ENCODE data around the gene KCNAB2.

Gene KCNAB2

DNA sequence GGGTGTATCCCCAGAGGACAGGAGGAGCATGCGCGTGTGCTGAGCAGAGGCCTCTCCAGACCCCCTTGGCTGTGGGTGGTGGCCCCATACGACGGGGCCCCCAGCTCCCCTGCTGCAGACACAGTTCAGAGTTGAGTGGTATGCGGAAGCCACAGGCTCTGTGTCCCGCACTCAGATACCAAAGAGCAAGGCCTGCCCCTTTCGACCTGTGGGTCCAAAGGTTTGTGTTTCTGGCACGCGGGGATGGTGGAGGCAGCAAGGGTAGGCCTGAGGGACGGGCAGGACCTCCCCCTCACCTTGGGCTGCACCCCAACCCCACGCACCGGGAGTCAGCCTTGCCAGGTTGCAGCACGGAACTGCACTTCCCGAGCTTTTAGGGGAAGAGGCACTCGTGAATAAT is at the start of gene KCNAB2:
Gene KCNAB2 (plus strand): TSS at position 328 of the 400 bp plus-strand sequence. CDS start 5,649 bp downstream, outside the sequence.
- DNase-seq (ENCODE audit: low spot score) = no peak

DNA sequence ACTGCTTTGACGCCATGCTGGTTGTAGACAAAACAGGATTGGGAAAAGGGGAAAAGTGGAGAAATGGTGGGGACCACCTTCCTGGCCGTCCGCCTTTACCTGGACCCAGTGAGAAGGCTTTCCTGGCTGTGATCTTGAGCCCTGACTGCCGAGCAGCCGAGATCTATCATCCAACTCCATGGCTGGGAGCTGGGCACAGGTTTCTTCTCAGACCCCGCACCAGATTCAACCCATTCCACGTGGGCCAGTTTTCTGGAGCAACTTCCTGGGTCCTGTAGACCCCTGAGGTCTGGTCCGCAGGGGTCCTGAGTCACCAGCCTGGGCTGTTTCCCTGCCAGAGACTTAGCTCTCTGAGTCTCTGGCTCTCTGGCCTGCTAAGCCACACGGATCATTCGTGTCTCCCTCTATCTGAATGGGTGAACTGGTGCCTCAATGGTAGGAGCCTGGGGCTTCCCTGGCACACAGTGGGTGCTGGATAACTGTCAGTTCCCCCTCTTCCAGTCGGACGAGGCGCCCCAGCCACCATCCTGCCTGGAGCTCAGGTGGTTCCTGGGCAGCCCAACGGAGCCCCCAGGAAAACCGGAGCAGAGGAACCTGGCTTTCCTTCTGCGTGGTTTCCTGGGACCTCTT is 48.9 kb upstream of the KCNAB2 start:
- no peak for DNase-seq (ENCODE audit: low spot score)

DNA sequence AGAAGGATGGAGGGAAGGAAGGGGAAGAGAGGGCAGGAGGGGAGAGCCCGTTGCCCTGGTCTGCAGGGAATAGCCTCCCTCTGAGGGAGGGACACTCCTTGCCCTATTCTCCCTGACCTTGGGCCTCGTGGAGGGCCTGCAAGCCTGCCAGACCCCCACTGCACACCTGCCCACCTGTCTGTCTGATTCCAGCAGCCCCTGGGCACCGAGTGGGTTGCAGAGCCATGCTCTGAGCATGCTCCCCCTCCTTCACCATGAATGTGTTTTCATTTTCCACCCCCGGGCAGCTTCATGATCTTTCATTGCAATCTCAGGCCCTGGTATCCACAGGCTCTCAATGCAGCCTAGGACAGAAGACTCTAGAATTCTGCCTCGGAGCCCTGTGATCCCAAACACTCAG is 48.4 kb upstream of the KCNAB2 start:
- no peak for DNase-seq (ENCODE audit: low spot score)

DNA sequence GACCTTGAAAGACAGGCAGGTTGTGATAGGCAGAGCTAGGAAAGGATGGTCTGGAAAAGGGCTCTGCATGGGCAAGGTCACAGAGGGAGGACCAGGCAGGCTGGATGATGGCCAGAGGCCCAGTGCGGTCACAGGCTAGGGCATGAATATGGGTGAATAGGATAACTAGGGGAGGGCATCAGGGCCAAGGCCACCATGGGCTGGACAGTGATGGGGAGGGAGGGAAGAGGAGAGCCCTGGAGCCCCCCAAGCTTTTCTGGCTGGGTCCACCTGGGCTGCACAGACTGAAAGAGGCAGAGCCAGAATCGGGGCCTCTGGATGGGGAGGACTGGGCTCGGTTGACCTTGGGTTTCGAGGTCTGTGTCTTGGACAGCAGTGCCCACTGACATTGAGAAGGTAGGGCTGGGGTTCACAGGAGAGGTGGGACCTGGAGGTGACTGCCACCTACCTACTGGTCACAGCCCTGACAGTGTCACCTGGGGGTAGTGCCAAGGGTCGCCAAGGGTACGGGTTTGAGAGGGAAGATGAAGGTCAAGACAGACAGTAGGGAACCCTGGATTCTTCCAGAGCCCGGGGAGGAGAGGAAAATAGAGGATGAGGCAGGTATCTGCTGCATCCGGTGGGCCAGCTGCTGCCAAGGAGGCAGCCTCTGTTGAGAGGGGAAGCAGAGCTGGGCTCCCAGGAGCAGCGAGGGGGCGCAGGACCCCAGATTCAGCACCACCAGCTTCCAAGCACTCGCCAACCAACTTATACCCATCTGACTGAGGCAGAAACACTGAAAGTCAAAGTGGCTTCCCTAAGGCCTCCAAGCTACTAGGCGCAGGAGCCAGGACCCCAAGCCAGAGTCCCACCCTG is 47.4 kb upstream of the KCNAB2 start:
- no peak for DNase-seq (ENCODE audit: low spot score)

DNA sequence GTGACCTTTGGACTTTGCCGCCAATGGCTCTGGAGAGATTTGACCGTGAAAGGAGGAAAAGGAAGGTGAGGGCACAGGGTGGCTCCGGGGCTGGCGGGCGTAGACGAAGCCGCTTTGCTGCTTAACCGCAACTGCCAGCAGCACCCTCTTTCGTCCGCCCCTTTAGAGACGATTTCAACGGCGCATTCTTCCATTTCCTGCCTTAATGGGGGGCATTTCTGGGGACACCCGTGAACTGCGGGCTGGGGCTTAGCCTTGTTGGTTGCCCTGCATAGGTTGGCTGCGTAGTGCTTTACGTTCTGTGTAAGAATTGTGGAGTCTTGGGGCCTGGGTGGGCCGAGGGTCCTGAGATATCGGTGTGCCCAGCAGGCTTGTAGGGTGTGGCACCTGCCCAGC is 46.8 kb upstream of the KCNAB2 start:
- no peak for DNase-seq (ENCODE audit: low spot score)

DNA sequence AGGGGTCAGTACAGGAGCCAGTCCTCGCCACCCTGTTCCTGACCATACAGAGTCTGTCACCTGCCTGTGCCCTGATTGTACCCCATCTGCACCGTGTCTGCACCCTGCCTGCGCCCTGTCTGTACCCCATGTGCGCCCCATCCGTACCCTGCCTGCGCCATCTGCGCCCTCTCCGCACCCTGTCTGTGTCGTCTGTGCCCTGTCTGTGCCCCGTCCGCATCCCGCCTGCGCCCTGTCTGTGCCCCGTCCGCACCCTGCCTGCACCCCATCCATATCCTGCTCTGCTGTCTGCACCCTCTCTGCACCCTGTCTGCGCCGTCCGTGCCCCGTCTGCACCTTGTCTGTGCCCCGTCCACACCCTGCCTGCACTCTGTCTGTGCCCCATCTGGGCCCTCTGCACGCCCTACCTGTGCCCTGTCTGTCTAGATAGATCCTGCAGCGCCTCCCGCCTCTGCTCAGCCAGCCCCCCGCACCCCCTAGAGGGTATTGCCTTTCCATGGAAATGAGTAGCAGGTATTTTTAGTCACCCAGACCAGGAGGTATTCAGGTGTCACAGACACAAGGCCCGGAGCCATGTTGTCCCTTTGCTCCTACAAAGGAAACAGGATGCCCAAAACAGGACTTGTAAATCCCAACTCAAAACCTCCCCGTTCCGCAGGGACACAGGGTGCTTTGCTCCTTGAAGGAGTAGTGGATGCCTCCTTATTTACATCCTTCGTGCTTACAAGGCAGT is 45.8 kb upstream of the KCNAB2 start:
- DNase-seq (ENCODE audit: low spot score) = no peak

DNA sequence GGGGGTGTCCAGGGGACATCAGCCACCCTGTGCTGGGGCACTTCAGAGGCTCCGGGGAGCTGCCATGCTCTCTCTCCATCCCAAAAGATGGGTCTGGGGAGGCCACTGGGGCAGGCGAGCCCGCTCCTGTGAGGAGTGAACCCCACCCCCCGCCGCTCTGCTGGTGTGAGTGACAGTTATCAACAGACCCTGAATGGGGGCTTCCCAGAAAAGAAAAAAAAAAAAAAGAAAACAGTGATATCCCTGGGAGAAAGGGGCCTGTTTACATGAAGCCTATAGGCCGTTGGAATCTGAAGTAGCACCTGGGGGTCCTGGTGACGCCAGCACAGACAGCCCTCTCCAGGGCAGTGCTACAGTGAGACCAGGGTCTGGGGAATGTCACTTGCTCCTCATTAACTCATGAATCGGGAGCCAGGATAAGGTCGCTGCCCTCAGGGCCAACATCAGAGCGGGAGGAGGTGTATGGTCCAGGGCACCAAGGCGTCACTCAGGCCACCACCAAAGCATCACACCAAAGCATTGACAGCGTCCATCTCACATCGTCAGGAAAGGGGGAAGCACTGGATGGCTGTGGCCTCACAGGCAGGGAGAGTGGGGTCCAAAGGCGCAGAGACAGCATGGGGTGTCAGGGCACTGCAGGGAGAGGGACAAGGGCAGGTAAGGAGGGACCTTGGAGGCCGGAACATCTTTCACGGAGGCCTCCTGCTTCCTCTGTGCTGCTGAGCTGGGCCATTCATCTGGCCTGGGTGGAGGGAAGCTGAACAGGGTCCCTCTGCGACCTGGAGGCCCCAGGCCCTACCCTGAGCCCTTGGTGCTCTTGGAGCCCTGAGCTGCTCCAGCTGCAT is 45.0 kb upstream of the KCNAB2 start:
- no peak for DNase-seq (ENCODE audit: low spot score)

DNA sequence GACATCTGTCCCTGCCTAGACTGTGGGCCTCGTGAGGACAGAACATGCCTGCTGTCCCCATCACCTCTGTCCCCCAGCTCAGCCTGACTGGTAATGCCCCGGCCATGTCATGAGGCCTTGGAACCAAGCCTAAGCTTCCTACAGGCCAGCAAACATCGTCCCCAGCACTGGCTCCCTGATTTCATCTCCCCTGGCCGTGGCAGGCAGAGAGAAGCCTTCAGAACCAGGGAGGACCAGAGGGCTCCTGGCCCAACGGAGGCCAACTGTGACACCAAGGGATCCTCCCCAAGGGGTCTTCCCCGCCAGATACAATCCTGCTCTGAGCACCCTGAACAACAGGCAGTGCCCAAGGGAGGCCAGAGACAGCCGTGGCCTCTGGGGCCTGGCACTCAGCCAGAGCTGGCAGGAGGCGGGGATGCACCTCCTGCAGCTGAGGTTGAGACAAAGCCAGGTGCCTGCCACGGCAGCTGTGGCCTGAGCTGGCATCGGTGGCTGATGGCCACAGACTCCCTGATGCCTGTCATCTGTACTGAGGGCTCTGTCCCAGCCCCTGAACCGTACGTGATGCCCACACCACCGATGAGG is 43.6 kb upstream of the KCNAB2 start:
- DNase-seq (ENCODE audit: low spot score) = no peak

DNA sequence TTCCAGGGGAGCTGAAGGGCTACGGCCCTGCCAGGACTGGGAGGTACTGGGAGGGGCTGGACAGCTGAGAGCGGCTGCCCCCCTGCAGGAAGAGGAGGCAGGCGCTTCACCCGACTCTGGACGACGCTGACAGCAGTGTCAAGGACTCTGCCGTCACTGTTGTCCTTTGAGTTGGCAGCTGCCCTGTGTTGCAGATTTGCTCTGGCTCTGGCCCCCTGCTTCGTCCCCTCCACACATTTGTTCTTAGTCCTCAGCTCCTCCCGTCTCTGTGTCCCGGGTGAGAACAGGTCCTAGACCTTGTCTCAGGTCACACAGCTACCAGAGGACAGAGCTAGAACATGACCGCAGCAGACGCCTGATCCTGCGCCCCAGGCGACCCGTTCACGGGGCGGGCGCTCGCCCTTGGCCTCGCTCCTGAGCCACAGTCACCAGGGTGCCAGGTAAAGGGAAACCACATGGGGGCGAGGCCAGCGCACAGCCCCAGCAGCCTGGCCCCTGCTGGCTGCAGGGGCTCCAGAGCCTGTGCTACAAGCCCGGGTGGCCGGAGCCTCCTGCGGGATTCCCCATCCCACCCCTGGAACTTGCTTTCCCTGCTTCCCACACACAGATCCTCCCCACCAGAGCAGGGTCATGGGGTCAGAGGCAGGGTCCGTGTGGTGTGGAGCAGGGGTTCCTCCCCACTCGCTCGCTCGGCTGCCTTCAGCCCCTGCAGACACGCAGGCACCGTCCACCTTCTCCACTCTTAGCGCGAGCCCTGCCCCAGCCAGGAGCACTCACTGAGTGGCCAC is 42.8 kb upstream of the KCNAB2 start:
- no peak for DNase-seq (ENCODE audit: low spot score)

DNA sequence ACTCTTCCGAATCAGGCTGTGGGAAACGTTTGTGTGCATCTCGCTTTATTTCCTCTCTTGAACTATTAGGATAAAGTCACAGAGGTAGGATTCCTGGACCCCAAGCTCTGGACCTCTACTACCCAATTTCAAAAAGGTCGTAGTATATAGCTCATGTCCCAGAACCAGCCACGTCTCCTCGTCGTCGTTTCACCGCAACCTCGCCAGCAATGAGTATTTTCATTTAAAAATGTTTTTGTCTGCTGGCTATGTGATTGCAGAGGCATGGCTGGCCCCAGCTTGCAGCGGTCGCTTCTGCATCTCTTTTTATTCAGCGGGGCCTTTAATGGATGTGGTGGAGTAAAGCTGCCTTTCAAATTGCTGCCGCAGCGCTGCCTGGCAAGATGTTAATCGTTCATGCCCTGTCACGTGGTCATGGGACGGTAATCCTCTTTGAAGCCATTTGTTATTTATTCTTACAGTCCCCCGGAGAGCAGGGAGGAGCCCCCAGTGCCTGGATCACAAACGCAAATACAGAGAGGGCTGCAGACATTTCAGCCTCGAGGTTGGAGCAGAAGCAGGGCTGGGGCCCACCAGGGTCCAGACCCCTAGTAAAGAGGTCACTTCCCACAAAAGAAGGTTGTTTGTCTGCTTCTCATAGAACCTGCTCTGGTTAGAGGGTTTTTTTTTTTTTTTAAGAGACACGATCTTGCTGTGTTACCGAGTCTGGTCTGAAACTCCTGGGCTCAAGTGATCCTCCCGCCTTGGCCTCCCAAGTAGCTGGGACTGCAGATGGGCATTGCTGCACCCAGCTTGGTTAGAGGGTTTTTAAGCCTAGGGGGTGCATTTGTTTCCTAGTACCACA is 41.9 kb upstream of the KCNAB2 start:
- DNase-seq (ENCODE audit: low spot score) = no peak

DNA sequence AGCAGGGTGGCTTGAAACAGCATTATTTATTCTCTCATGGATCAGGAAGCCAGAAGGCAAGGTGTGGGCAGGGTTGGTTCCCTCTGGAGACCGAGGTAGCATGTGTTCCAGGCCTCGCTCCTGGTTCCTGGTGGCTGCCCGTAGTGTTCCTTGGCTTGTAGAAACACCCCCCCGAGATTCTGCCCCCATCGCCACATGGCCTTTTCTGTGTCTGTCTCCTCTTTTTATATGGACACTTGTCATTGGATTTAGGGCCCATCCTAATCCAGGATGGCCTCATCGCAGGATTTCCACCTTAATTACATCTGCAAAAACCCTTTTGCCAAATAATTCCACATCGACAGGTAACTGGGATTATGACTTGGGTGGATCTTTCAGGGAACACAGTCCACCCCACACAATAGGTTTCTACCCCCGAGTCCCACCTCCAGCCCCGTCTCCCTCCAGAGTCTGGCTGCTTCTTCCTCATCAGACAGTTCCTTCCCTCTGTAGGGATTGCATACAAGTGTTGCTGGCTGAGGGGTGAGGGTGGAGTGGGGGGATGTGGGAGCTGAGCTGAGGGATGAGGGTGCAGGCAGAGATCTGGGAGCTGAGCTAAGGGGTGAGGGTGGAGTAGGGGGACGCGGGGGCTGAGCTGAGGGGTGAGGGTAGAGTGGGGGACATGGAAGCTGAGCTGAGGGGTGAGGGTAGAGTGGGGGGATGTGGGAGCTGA is 41.1 kb upstream of the KCNAB2 start:
- DNase-seq (ENCODE audit: low spot score) = no peak

DNA sequence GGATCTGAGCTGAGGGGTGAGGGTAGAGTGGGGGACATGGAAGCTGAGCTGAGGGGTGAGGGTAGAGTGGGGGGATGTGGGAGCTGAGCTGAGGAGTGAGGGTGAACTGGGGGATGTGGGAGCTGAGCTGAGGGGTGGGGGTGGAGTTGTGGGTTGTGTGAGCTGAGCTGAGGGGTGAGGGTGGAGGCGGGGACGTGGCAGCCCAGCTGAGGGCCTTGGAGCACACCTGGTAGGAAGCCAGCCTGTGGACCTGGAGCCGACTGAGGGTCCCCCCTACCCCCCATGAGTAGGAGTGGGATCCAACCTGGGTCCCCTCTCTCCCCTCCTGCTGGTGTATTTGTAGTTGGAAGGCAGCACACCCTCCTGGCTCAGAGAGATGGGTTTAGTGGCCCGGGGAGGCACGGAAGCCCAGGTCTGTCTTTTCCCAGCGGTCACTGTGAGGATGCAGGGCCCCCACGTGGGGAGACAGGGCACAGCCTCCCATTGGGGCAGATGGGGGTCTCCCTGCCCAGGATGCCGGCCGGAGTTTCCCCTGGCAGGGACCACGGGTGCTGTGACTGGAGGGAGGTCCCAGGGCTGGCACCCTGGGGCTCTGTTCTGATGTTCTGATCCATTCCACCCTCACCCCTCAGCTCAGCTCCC is 40.3 kb upstream of the KCNAB2 start:
- DNase-seq (ENCODE audit: low spot score) = no peak

DNA sequence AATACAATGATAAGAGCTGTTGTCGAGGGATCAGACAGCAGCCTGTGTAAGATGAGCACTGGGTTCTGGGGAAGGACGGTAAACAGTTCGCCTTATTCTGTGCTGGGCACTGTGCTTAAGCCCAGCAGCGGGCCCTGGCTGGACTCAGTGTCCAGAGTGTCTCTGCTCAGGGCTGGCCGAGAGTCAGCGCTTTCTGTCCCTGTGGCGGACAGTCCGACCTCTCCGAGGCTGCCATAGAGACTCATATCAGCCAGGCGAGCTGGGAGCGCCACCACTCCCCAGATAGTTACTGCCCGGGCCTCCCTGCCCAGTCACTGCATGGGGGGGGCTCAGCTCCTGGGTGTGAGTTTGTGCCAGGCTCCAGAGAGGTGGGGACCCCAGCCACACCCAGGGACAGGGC is 38.8 kb upstream of the KCNAB2 start:
- no peak for DNase-seq (ENCODE audit: low spot score)

DNA sequence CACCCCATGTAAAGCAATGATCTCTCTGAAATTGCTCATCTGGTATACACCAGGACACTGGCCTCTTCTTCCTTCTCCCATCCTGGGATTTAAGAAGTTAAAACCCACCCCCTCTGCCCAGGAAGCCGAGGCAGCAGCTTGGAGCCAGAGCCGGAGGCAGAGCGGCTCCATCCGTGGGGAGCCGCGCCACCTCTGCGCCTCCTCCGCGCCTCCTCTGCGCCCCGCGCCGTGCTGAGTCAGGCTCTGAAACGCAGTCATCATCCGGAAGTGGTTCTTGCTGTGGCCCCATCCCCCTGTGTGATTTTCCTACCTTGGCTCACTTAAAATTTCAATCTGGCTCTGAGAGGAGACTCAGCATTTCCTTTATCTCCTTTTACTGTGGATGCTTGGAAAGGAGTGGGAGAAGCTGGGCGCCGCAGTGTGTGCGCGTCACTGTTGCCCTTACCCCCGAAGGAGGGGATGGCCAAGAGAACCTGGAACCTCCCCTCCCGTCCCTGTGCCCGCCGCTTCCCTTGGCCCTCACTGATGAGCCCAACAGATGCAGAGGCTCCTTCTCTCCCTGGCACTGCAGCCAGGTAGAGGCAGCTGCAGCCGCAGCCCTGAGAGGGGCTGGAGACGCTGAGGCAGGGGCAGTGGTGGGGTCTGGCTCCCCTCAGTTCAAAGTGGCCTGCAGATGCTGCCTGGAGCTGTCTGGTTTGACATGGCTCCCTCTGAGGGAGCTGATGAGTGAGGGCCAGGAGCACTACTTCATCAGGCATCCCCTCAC is 38.2 kb upstream of the KCNAB2 start:
- no peak for DNase-seq (ENCODE audit: low spot score)

DNA sequence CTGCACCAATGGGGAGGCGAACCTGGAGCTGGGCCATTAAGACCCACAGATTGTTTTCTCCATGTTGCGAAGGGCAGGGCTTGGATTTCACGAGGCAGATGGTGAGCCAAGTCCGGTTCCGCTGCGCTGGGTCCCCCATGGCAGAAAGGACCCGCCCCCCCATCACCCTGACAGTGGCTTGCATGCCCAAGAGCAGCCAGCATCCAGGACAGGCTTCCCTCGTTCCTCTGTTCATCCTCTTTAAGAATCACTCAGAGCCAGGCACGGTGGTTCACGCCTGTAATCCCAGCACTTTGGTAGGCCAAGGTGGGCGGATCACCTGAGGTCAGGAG is 37.6 kb upstream of the KCNAB2 start:
- DNase-seq (ENCODE audit: low spot score) = no peak

DNA sequence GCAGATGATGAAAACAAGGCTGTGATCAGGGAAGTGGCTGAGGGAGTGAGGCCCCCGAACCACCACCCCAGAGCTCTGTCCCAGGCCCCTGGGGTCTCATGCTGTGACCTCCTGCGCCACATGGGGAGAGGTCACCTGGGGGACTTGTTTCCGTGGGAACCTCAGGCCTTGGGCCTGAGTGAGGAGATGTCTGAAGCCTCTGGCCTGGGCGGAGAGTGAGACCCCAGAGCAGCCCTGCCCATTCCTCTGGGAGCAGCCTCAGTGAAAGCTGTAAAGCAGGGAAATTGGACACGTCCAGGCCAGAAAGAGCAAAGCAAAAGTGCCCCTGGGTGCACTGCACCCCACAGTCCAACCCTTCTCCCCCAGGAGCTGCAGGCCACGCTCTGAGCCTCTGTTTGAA is 37.0 kb upstream of the KCNAB2 start:
- DNase-seq (ENCODE audit: low spot score) = no peak

DNA sequence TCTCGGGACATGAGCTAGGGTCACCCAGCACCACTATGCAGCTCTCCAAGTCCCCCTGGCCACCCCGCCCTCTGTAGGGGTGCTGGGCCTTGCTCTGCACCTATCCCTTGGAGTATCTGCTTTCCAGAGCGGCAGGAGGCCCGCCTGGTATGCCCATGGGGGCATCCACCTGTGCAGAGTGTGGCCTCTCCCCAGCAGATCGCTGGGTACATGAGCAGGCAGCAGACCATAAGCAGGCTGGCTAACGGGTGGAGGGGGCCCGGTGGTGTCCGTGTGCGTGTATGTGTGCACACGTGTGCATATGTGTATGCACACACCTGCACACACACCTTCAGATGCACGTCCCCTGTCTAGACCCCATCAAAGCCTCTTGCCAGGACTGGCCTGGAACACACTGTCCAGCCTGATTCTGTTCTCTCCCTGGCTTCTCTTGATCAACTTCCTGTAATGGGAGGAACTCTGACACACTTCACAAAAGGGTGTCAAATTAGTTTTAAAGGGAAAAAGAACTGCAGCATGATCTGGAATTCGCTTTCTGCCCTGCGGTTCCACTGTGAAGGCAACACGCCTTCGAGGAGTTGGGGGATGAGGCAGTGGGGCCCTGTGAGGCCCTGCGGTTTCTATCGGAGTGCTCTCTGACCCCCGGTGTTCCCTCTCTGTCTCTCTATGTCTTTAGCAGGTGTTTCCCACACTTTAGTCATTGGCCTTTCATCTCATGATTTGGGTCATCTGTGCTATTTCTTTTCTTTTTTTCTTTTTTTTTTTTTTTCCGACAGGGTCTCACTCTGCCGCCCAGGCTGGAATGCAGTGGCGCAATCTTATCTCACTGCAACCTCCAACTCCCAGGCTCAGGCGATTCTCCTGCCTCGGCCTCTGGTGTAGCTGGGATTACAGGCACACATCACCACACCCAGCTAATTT is 36.3 kb upstream of the KCNAB2 start:
- DNase-seq (ENCODE audit: low spot score) = no peak

Data from AG08396 (cell line).